Colonic mucosa (tissue), 4 donors: ENCODE results near the gene NPAT. TPM values are rescaled to one million over a fixed set of nuclear protein-coding genes. Genes with fewer than 3 reads are reported as not detected.

Experiments used
- DNase-seq: peaks from one replicate; pipeline ENCODE4 v3.0.0-alpha.2; 2020
- H3K27ac ChIP-seq: fragments of 200-600 bp; one replicate; pipeline ENCODE4 v1.8.0; 2021
- H3K27me3 ChIP-seq: fragments of 200-600 bp; one replicate; pipeline ENCODE4 v1.8.0; 2021
- H3K36me3 ChIP-seq: fragments of 200-600 bp; one replicate; pipeline ENCODE4 v1.8.0; 2021
- H3K4me1 ChIP-seq: fragments of 200-600 bp; one replicate; pipeline ENCODE4 v1.8.0; 2021; ENCODE audit warnings: mild to moderate bottlenecking
- H3K4me3 ChIP-seq: fragments of 200-600 bp; one replicate; pipeline ENCODE4 v1.8.0; 2021
- H3K9ac ChIP-seq, 2 donors: one replicate each; pipeline ENCODE4 v1.7.0; 2013; ENCODE audit warnings: control low read depth in 2 of 2, low read depth in 2 of 2, low read length in 2 of 2
- H3K9me3 ChIP-seq: fragments of 200-600 bp; one replicate; pipeline ENCODE4 v1.8.0; 2021
- CTCF ChIP-seq: fragments of 200-600 bp; IDR thresholded peaks from one replicate; pipeline ENCODE4 v1.8.0; 2022; ENCODE audit warnings: antibody characterized with exemption, mild to moderate bottlenecking
- intact Hi-C: fragments of 100-400 bp; cut with DNase I; formaldehyde crosslinking; loops from one replicate; pipeline ENCODE4 v1.14.1; 2022
- total RNA-seq, 2 donors: library from RNA; stranded (reverse); fragmentation: NEBNext Ultra II Directional in 1 of 2; extraction: Animal tissue kit (Norgen Biotek cat#: 25700) in 1 of 2; gene quantifications; one replicate each; pipeline ENCODE4 v1.2.1, GENCODE V29; 2021
- donor health status: healthy.
- donor health status: DM: no; HTN: no; CAD: no.
- donor health status: DM: no; HTN: no; CAD: no.

NPAT gene
- total RNA-seq, 2 donors from 2014 or later = 10.8 to 14.0 TPM

DNA sequence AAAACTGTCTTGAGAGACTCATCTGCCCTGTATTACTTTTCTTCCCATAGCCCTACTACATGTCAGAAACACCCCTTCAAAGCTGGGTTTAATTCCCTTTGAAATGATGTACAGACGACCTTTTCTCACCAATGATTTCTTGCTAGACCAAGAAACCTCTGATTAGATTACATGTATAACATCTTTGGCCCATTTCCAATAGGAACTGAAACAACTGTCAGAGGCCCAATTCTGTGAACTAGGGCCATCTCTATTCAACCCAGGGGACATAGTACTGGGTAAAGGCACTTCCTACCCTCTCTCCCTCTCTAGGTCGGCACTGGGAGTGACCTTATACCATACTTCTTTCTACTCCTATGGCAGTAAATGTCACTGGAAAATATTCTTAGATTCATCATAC lies 19.4 kb downstream of the NPAT start:
- Histone ChIP-seq H3K27ac (no peak overlapping the region), H3K9me3 (no peaks in the 10 kb centered on the region), H3K36me3 (no peaks in the 10 kb centered on the region), H3K4me3 (no peak overlapping the region), H3K9ac (no peak overlapping the region), H3K27me3 (no peaks in the 10 kb centered on the region), H3K4me1 (no peaks in the 10 kb centered on the region)
- DNase-seq = no peak
- no peak for TF ChIP-seq CTCF
- intact Hi-C loops = no loop called here

GRCh38 chr11:108199446-108200321 lies 22.8 kb downstream of the NPAT start:
- no peak overlapping the region for H3K4me3 ChIP-seq
- no peak for TF ChIP-seq CTCF
- H3K36me3 ChIP-seq = no peaks in the 10 kb centered on the region
- no peak overlapping the region for H3K27ac ChIP-seq
- no peak for DNase-seq
- no peaks in the 10 kb centered on the region for H3K27me3 ChIP-seq
- no peaks in the 10 kb centered on the region for H3K9me3 ChIP-seq
- intact Hi-C loops = no loop called here
- no peak overlapping the region for H3K9ac ChIP-seq
- no peaks in the 10 kb centered on the region for H3K4me1 ChIP-seq

- DNase-seq = no peak
Observed at GRCh38 chr11:108198833-108199232, 23.6 kb downstream of the NPAT start.

GRCh38 chr11:108197351-108197750 lies 25.1 kb downstream of the NPAT start:
- no peak for TF ChIP-seq CTCF
- Histone ChIP-seq H3K27ac (no peak overlapping the region), H3K4me1 (no peaks in the 10 kb centered on the region), H3K4me3 (no peak overlapping the region), H3K9me3 (no peaks in the 10 kb centered on the region), H3K36me3 (no peaks in the 10 kb centered on the region), H3K9ac (no peak overlapping the region), H3K27me3 (no peaks in the 10 kb centered on the region)
- no peak for DNase-seq
- intact Hi-C loops = no loop called here

More at GRCh38 chr11:108198833-108199232, 23.6 kb downstream of the NPAT start:
- H3K9ac ChIP-seq = no peak overlapping the region
- no peaks in the 10 kb centered on the region for H3K36me3 ChIP-seq
- H3K9me3 ChIP-seq = no peaks in the 10 kb centered on the region
- no peaks in the 10 kb centered on the region for H3K4me1 ChIP-seq
- intact Hi-C loops = no loop called here
- no peak for TF ChIP-seq CTCF
- H3K27ac ChIP-seq = no peak overlapping the region
- H3K4me3 ChIP-seq = no peak overlapping the region
- H3K27me3 ChIP-seq = no peaks in the 10 kb centered on the region

DNA sequence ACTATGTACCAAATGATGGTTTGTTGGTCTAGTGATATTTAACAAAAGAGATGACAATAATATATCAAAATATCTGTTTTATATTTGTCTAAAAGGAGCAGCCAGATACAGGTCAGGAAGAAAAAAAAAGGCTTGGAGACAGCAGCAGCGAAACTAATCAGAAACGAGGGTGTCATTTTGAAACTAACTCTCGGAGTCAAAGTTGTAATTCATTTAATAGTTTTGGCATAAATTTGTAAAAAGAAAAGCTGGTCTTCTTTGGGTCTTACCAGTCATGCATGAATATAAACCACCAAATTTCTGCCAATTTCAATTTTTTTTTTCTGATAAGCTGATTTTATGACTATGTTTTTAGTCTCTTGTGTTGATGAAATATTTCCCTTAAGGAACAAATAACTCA lies 25.5 kb downstream of the NPAT start:
- no peaks in the 10 kb centered on the region for H3K9me3 ChIP-seq
- no peak overlapping the region for H3K27ac ChIP-seq
- DNase-seq = no peak
- no peaks in the 10 kb centered on the region for H3K4me1 ChIP-seq
- no peak overlapping the region for H3K4me3 ChIP-seq
- H3K27me3 ChIP-seq = no peaks in the 10 kb centered on the region
- TF ChIP-seq CTCF = no peak
- intact Hi-C loops = no loop called here
- H3K36me3 ChIP-seq = no peaks in the 10 kb centered on the region
- no peak overlapping the region for H3K9ac ChIP-seq
